Renal cortex interstitium (tissue), 15 donors: ENCODE results near the gene SSBP1. TPM values are rescaled to one million over a fixed set of nuclear protein-coding genes. Genes with fewer than 3 reads are reported as not detected.
A peak's percentile ranks its signal among the peaks of the same experiment; 100 is the strongest.
"Not testable (repeated sequence)": the region's sequence is repeated elsewhere in the genome, so short reads cannot be mapped to it uniquely, and the experiment has no call there.

Experiments
- DNase-seq, 11 donors: peaks; one replicate each; pipeline ENCODE4 v3.0.0-alpha.2; 2013; ENCODE audit warnings: low read depth in 9 of 11, low spot score in 4 of 11; ENCODE audit errors: extremely low read depth in 1 of 11
- long read RNA-seq, 16 experiments: transcript quantifications; one replicate each; lab custom pipeline, GENCODE V29; 2026
- polyA plus RNA-seq, 3 donors: library from polyadenylated mRNA; unstranded; fragments of 120-200 nt; gene quantifications; one replicate each; pipeline ENCODE4 v1.2.1, GENCODE V29; 2013; ENCODE audit not compliant: insufficient read length in 3 of 3

Gene SSBP1
- polyA plus RNA-seq, result 100 to 1,000 TPM; 119 to 154 (median 136) TPM
- long read RNA-seq, donor 1, transcript SSBP1-201 (7 exons, 687 nt), result major isoform, 70 of 101 reads
- long read RNA-seq, donor 1, transcript SSBP1-206 (7 exons, 630 nt), result minor isoform, 5 of 101 reads
- long read RNA-seq, donor 1, transcript SSBP1-214 (7 exons, 636 nt), result minor isoform, 10 of 101 reads
- long read RNA-seq, donor 1, partial matches to known transcripts, result 12 of 101 reads
- long read RNA-seq, donor 1, other reads (novel, unspliced or antisense), result 0 of 101 reads
- long read RNA-seq, donor 2, transcript SSBP1-206 (7 exons, 630 nt), result minor isoform, 7 of 105 reads
- long read RNA-seq, donor 2, transcript SSBP1-201 (7 exons, 687 nt), result major isoform, 64 of 105 reads
- long read RNA-seq, donor 2, transcript SSBP1-214 (7 exons, 636 nt), result minor isoform, 13 of 105 reads
- long read RNA-seq, donor 2, partial matches to known transcripts, result 15 of 105 reads
- long read RNA-seq, donor 2, other reads (novel, unspliced or antisense), result 0 of 105 reads
- long read RNA-seq, donor 3, transcript SSBP1-201 (7 exons, 687 nt), result major isoform, 89 of 143 reads
- long read RNA-seq, donor 3, transcript SSBP1-212 (6 exons, 1,434 nt), result minor isoform, 6 of 143 reads
- long read RNA-seq, donor 3, transcript SSBP1-214 (7 exons, 636 nt), result minor isoform, 28 of 143 reads
- long read RNA-seq, donor 3, partial matches to known transcripts, result 12 of 143 reads
- long read RNA-seq, donor 3, other reads (novel, unspliced or antisense), result 0 of 143 reads
- long read RNA-seq, donor 4, transcript SSBP1-201 (7 exons, 687 nt), result major isoform, 59 of 89 reads
- long read RNA-seq, donor 4, transcript SSBP1-214 (7 exons, 636 nt), result minor isoform, 13 of 89 reads
- long read RNA-seq, donor 4, transcript SSBP1-212 (6 exons, 1,434 nt), result minor isoform, 5 of 89 reads
- long read RNA-seq, donor 4, partial matches to known transcripts, result 5 of 89 reads
- long read RNA-seq, donor 4, other reads (novel, unspliced or antisense), result 0 of 89 reads
- long read RNA-seq, donor 5, result 0 reads
- long read RNA-seq, donor 6, transcript SSBP1-214 (7 exons, 636 nt), result minor isoform, 15 of 113 reads
- long read RNA-seq, donor 6, transcript SSBP1-201 (7 exons, 687 nt), result major isoform, 66 of 113 reads
- long read RNA-seq, donor 6, partial matches to known transcripts, result 20 of 113 reads
- long read RNA-seq, donor 6, other reads (novel, unspliced or antisense), result 0 of 113 reads
- long read RNA-seq, donor 7, transcript SSBP1-206 (7 exons, 630 nt), result minor isoform, 5 of 147 reads
- long read RNA-seq, donor 7, transcript SSBP1-201 (7 exons, 687 nt), result major isoform, 86 of 147 reads
- long read RNA-seq, donor 7, transcript SSBP1-214 (7 exons, 636 nt), result minor isoform, 27 of 147 reads
- long read RNA-seq, donor 7, partial matches to known transcripts, result 23 of 147 reads
- long read RNA-seq, donor 7, other reads (novel, unspliced or antisense), result 0 of 147 reads
- long read RNA-seq, donor 8, result 0 reads
- long read RNA-seq, donor 9, transcript SSBP1-206 (7 exons, 630 nt), result minor isoform, 5 of 100 reads
- long read RNA-seq, donor 9, transcript SSBP1-201 (7 exons, 687 nt), result major isoform, 63 of 100 reads
- long read RNA-seq, donor 9, transcript SSBP1-214 (7 exons, 636 nt), result minor isoform, 19 of 100 reads
- long read RNA-seq, donor 9, partial matches to known transcripts, result 11 of 100 reads
- long read RNA-seq, donor 9, other reads (novel, unspliced or antisense), result 0 of 100 reads
- long read RNA-seq, donor 10, transcript SSBP1-214 (7 exons, 636 nt), result minor isoform, 22 of 170 reads
- long read RNA-seq, donor 10, transcript SSBP1-201 (7 exons, 687 nt), result major isoform, 103 of 170 reads
- long read RNA-seq, donor 10, partial matches to known transcripts, result 35 of 170 reads
- long read RNA-seq, donor 10, other reads (novel, unspliced or antisense), result 0 of 170 reads
- long read RNA-seq, donor 11, transcript SSBP1-214 (7 exons, 636 nt), result minor isoform, 10 of 64 reads
- long read RNA-seq, donor 11, transcript SSBP1-201 (7 exons, 687 nt), result major isoform, 42 of 64 reads
- long read RNA-seq, donor 11, partial matches to known transcripts, result 7 of 64 reads
- long read RNA-seq, donor 11, other reads (novel, unspliced or antisense), result 0 of 64 reads
- long read RNA-seq, donor 12, transcript SSBP1-214 (7 exons, 636 nt), result minor isoform, 5 of 50 reads
- long read RNA-seq, donor 12, transcript SSBP1-201 (7 exons, 687 nt), result major isoform, 33 of 50 reads
- long read RNA-seq, donor 12, partial matches to known transcripts, result 11 of 50 reads
- long read RNA-seq, donor 12, other reads (novel, unspliced or antisense), result 0 of 50 reads
- long read RNA-seq, donor 13, result 0 reads
- long read RNA-seq, donor 14, transcript SSBP1-201 (7 exons, 687 nt), result major isoform, 70 of 106 reads
- long read RNA-seq, donor 14, transcript SSBP1-214 (7 exons, 636 nt), result minor isoform, 17 of 106 reads
- long read RNA-seq, donor 14, partial matches to known transcripts, result 11 of 106 reads
- long read RNA-seq, donor 14, other reads (novel, unspliced or antisense), result 0 of 106 reads
- long read RNA-seq, donor 15, transcript SSBP1-214 (7 exons, 636 nt), result minor isoform, 10 of 44 reads
- long read RNA-seq, donor 15, transcript SSBP1-201 (7 exons, 687 nt), result major isoform, 25 of 44 reads
- long read RNA-seq, donor 15, partial matches to known transcripts, result 6 of 44 reads
- long read RNA-seq, donor 15, other reads (novel, unspliced or antisense), result 0 of 44 reads
- long read RNA-seq, donor 16, transcript SSBP1-212 (6 exons, 1,434 nt), result minor isoform, 9 of 217 reads
- long read RNA-seq, donor 16, transcript SSBP1-201 (7 exons, 687 nt), result major isoform, 128 of 217 reads
- long read RNA-seq, donor 16, transcript SSBP1-206 (7 exons, 630 nt), result minor isoform, 9 of 217 reads
- long read RNA-seq, donor 16, transcript SSBP1-214 (7 exons, 636 nt), result minor isoform, 37 of 217 reads
- long read RNA-seq, donor 16, partial matches to known transcripts, result 27 of 217 reads
- long read RNA-seq, donor 16, other reads (novel, unspliced or antisense), result 0 of 217 reads

- DNase-seq, result peak; percentile 87 to 96 (median 94)
These were observed at the start of gene SSBP1 for GRCh38 chr7:141737836-141738591. Gene SSBP1, plus strand, starts transcription at chr7:141738358. Its CDS starts 809 bp downstream, at chr7:141739167.

- DNase-seq, result not testable (repeated sequence)
These were observed 48.9 kb upstream of the SSBP1 start for GRCh38 chr7:141689072-141689825.

GRCh38 chr7:141691540-141691939, 46.6 kb upstream of the SSBP1 start:
- no peak for DNase-seq

GRCh38 chr7:141691961-141692360, 46.2 kb upstream of the SSBP1 start:
- DNase-seq, result no peak

- DNase-seq, result no peak
These were observed 45.1 kb upstream of the SSBP1 start for GRCh38 chr7:141693082-141693481.

GRCh38 chr7:141695803-141696289, 42.3 kb upstream of the SSBP1 start:
- DNase-seq, result no peak

- DNase-seq, result no peak
These were observed 41.8 kb upstream of the SSBP1 start for GRCh38 chr7:141696348-141696747.

GRCh38 chr7:141697211-141697871, 40.8 kb upstream of the SSBP1 start:
- no peak for DNase-seq

- no peak for DNase-seq
These were observed 39.7 kb upstream of the SSBP1 start for GRCh38 chr7:141698247-141699015.

GRCh38 chr7:141699860-141700259, 38.3 kb upstream of the SSBP1 start:
- DNase-seq, result no peak

- no peak for DNase-seq
These were observed 37.8 kb upstream of the SSBP1 start for GRCh38 chr7:141700296-141700847.

- peak in 1 of 11 donors; percentile 14 for DNase-seq
These were observed 37.2 kb upstream of the SSBP1 start for GRCh38 chr7:141700848-141701371.
